Lung (tissue), 12 donors: Measurements from ENCODE around the gene RASSF8. TPM values are rescaled to one million over a fixed set of nuclear protein-coding genes. Genes with fewer than 3 reads are reported as not detected.

Experiments
- ATAC-seq: fragments of 200-7000 bp; cut with Tn5 transposase; one replicate; pipeline ENCODE4 v1.9.1; 2020; ENCODE audit warnings: moderate number of reproducible peaks; ENCODE audit not compliant: insufficient read depth, low FRiP score
- DNase-seq, 3 donors: peaks; one replicate each; pipeline ENCODE4 v3.0.0-alpha.2; 2013 to 2017
- H3K27ac ChIP-seq, 2 donors: one replicate each; pipeline ENCODE4 v1.5.1; 2013; ENCODE audit warnings: mild to moderate bottlenecking in 2 of 2, moderate library complexity in 2 of 2, control low read depth in 1 of 2, inconsistent platforms in 1 of 2, low read depth in 1 of 2, low read length in 1 of 2
- H3K27me3 ChIP-seq, 3 donors: one replicate each; pipeline ENCODE4 v1.5.1; 2013; ENCODE audit warnings: low read length in 2 of 3; ENCODE audit not compliant: control insufficient read depth in 3 of 3, insufficient read depth in 3 of 3
- H3K36me3 ChIP-seq, 4 donors: one replicate each; pipeline ENCODE4 v1.5.1; 2013; ENCODE audit warnings: low read length in 4 of 4, mild to moderate bottlenecking in 1 of 4, moderate library complexity in 1 of 4; ENCODE audit not compliant: control insufficient read depth in 4 of 4, insufficient read depth in 4 of 4
- H3K4me1 ChIP-seq, 5 donors: one replicate each; pipeline ENCODE4 v1.5.1; 2013; ENCODE audit warnings: low read length in 5 of 5, mild to moderate bottlenecking in 2 of 5, moderate library complexity in 1 of 5; ENCODE audit not compliant: control insufficient read depth in 5 of 5, insufficient read depth in 5 of 5
- H3K4me3 ChIP-seq: one replicate; pipeline ENCODE4 v1.5.1; 2013; ENCODE audit warnings: mild to moderate bottlenecking, control low read depth, moderate library complexity
- H3K9ac ChIP-seq, 2 donors: one replicate each; pipeline ENCODE4 v1.5.1; 2013; ENCODE audit warnings: low read length in 2 of 2, control low read depth in 1 of 2; ENCODE audit not compliant: insufficient read depth in 1 of 2
- H3K9me3 ChIP-seq, 4 donors: one replicate each; pipeline ENCODE4 v1.5.1; 2013; ENCODE audit warnings: low read length in 3 of 4, mild to moderate bottlenecking in 1 of 4, moderate library complexity in 1 of 4; ENCODE audit not compliant: control insufficient read depth in 4 of 4, insufficient read depth in 3 of 4
- CTCF ChIP-seq: IDR thresholded peaks from 2 replicates; pipeline ENCODE4 v1.5.1; 2012; ENCODE audit warnings: mild to moderate bottlenecking; ENCODE audit errors: control extremely low read depth, extremely low read depth
- WGBS, 2 donors: extraction: QIAGEN DNeasy Blood & Tissue Kit; methylation state at CpG; one replicate each; pipeline ENCODE4 v1.1.7; 2013; 5-methylcytosine and 5-hydroxymethylcytosine counted together
- polyA plus RNA-seq, 2 donors: library from polyadenylated mRNA; stranded (reverse); fragments of 200-250 nt; gene quantifications; one replicate each; pipeline ENCODE4 v1.2.1, GENCODE V29; 2013
- total RNA-seq, 2 donors: library from RNA; depleted of rRNA in 1 of 2; stranded (reverse); fragments of >200 nt in 1 of 2; gene quantifications; one replicate each; pipeline ENCODE4 v1.2.1, GENCODE V29; 2014 to 2021
- donor health status: control.
- donor health status: control.
- donor health status: Bipolar disorder and iron deficiency.
- donor health status: healthy.
- donor health status: DM: yes; HTN: yes; CAD: no.

Gene RASSF8
- total and polyA plus RNA-seq, 4 donors, result 9.0 to 68.4 (median 28.2) TPM

- ATAC-seq (peak; percentile 36), DNase-seq (no peak)
- Histone ChIP-seq H3K9me3 (peaks cover 0 to 2% (median 0%) of the 10 kb centered on the region in 4 donors), H3K9ac (no peak overlapping the region), H3K4me3 (no peak overlapping the region), H3K27me3 (peaks cover 0 to 3% (median 0%) of the 10 kb centered on the region in 3 donors), H3K4me1 (peaks cover 0 to 21% (median 3%) of the 10 kb centered on the region in 5 donors), H3K27ac (no peak overlapping the region), H3K36me3 (no peaks in the 10 kb centered on the region)
- no peak for TF ChIP-seq CTCF
- WGBS, 2 donors, result 86 to 87% methylated on average over 11 of the region's 11 CpGs
Measured at GRCh38 chr12:26090836-26091510, 132.5 kb downstream of the RASSF8 start.

- peak; percentile 59 to 82 (median 75) for DNase-seq
- Histone ChIP-seq H3K9me3 (peaks cover 0 to 2% (median 0%) of the 10 kb centered on the region in 4 donors), H3K27me3 (peaks cover 0 to 3% (median 0%) of the 10 kb centered on the region in 3 donors), H3K9ac (no peak overlapping the region), H3K4me1 (peaks cover 0 to 21% (median 3%) of the 10 kb centered on the region in 5 donors), H3K4me3 (no peak overlapping the region), H3K27ac (no peak overlapping the region), H3K36me3 (no peaks in the 10 kb centered on the region)
- no peak for ATAC-seq
- no peak for TF ChIP-seq CTCF
- WGBS, 2 donors, result 86 to 87% methylated on average over 6 of the region's 6 CpGs
Measured at GRCh38 chr12:26091822-26092221, 133.3 kb downstream of the RASSF8 start.

GRCh38 chr12:26092346-26093105 lies 134.0 kb downstream of the RASSF8 start:
- H3K9me3 ChIP-seq, result peaks cover 0 to 2% (median 0%) of the 10 kb centered on the region in 4 donors
- TF ChIP-seq CTCF, result no peak
- H3K4me3 ChIP-seq, result no peak overlapping the region
- H3K9ac ChIP-seq, result no peak overlapping the region
- peaks cover 0 to 3% (median 0%) of the 10 kb centered on the region in 3 donors for H3K27me3 ChIP-seq
- peak in 2 of 3 donors; percentile 92 to 96 for DNase-seq
- H3K4me1 ChIP-seq, result peaks cover 0 to 21% (median 3%) of the 10 kb centered on the region in 5 donors
- no peak overlapping the region for H3K27ac ChIP-seq
- 76 to 77% methylated on average over 4 of the region's 4 CpGs for WGBS, 2 donors
- no peaks in the 10 kb centered on the region for H3K36me3 ChIP-seq
- no peak for ATAC-seq
